HEK293T (cell line): ENCODE results near the gene DROSHA.
"Not testable (repeated sequence)": the region's sequence is repeated elsewhere in the genome, so short reads cannot be mapped to it uniquely, and the experiment has no call there.

ENCODE experiments used
- CTCF ChIA-PET: fragments of 350-600 bp; formaldehyde crosslinking; extraction: SDS; loops from one replicate; lab custom pipeline; 2021; ENCODE audit warnings: antibody characterized with exemption, inconsistent platforms; lab: Yijun Ruan, JAX
- POLR2A ChIA-PET: fragments of 350-600 bp; formaldehyde crosslinking; extraction: SDS; loops from one replicate; lab custom pipeline; 2020; ENCODE audit warnings: antibody characterized with exemption, inconsistent platforms; lab: Yijun Ruan, JAX
- DNase-seq: peaks from one replicate; pipeline ENCODE4 v3.0.0; 2012; ENCODE audit warnings: mixed read lengths; ENCODE audit errors: extremely low spot score
- ARNT ChIP-seq: fragments of 450-650 bp; IDR thresholded peaks from 2 replicates; pipeline ENCODE4 v1.6.1; 2017; ENCODE audit warnings: mild to moderate bottlenecking
- BHLHE40 ChIP-seq: fragments of 450-650 bp; IDR thresholded peaks from 2 replicates; pipeline ENCODE4 v1.6.1; 2016; ENCODE audit warnings: mild to moderate bottlenecking, moderate library complexity, borderline replicate concordance
- CTBP1 ChIP-seq: fragments of 450-650 bp; IDR thresholded peaks from 2 replicates; pipeline ENCODE4 v1.6.1; 2016; ENCODE audit warnings: borderline replicate concordance
- ELF4 ChIP-seq: fragments of 450-650 bp; IDR thresholded peaks from 2 replicates; pipeline ENCODE4 v1.6.1; 2017; ENCODE audit warnings: antibody characterized with exemption
- FOXA1 ChIP-seq: fragments of 450-650 bp; IDR thresholded peaks from 2 replicates; pipeline ENCODE4 v1.6.1; 2016; ENCODE audit warnings: mild to moderate bottlenecking
- FOXK2 ChIP-seq: fragments of 450-650 bp; IDR thresholded peaks from 2 replicates; pipeline ENCODE4 v1.6.1; 2016; ENCODE audit warnings: mild to moderate bottlenecking
- FOXM1 ChIP-seq: fragments of 450-650 bp; IDR thresholded peaks from 2 replicates; pipeline ENCODE4 v1.6.1; 2017; ENCODE audit warnings: mild to moderate bottlenecking, borderline replicate concordance
- HDGF ChIP-seq: fragments of 450-650 bp; IDR thresholded peaks from 2 replicates; pipeline ENCODE4 v1.6.1; 2017; ENCODE audit warnings: antibody characterized with exemption, borderline replicate concordance
- L3MBTL2 ChIP-seq: fragments of 450-650 bp; conservative IDR thresholded peaks from 2 replicates; pipeline ENCODE4 v1.6.1; 2016; ENCODE audit warnings: mild to moderate bottlenecking
- LEF1 ChIP-seq: fragments of 450-650 bp; IDR thresholded peaks from 2 replicates; pipeline ENCODE4 v1.6.1; 2017; ENCODE audit warnings: mild to moderate bottlenecking, borderline replicate concordance
- NFRKB ChIP-seq: fragments of 450-650 bp; IDR thresholded peaks from 2 replicates; pipeline ENCODE4 v1.6.1; 2016; ENCODE audit warnings: mild to moderate bottlenecking, moderate library complexity
- SP1 ChIP-seq: fragments of 450-650 bp; IDR thresholded peaks from 2 replicates; pipeline ENCODE4 v1.6.1; 2017
- SUZ12 ChIP-seq: fragments of 450-650 bp; IDR thresholded peaks from 2 replicates; pipeline ENCODE4 v1.6.1; 2016; ENCODE audit warnings: mild to moderate bottlenecking
- TARDBP ChIP-seq: fragments of 450-650 bp; IDR thresholded peaks from 2 replicates; pipeline ENCODE4 v1.6.1; 2016
- ZNF384 ChIP-seq: fragments of 450-650 bp; IDR thresholded peaks from 2 replicates; pipeline ENCODE4 v1.6.1; 2016
- TF ChIP-seq, protein P1 (sequence below): fragments of 450-650 bp; IDR thresholded peaks from 2 replicates; pipeline ENCODE4 v1.6.1; 2016

DROSHA gene

DNA sequence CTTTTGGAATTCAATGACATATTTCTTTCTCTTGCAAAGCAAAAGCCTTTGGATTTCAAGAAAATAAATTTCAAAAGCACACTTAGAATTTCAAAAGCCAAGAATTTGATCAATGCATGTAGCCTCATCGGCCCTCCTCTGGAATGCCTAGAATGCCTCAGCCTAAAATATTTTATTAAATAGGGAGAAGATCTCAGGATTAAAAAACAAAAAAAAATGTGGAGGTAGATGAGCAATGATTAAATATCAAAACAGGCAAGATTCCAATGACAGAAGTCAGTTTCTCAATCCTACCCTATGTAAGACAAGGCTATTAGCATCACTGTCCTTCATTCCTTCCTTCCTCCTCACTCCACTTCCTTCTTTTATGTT is 169.4 kb downstream of the DROSHA start:
- DNase-seq = no peak

DNA sequence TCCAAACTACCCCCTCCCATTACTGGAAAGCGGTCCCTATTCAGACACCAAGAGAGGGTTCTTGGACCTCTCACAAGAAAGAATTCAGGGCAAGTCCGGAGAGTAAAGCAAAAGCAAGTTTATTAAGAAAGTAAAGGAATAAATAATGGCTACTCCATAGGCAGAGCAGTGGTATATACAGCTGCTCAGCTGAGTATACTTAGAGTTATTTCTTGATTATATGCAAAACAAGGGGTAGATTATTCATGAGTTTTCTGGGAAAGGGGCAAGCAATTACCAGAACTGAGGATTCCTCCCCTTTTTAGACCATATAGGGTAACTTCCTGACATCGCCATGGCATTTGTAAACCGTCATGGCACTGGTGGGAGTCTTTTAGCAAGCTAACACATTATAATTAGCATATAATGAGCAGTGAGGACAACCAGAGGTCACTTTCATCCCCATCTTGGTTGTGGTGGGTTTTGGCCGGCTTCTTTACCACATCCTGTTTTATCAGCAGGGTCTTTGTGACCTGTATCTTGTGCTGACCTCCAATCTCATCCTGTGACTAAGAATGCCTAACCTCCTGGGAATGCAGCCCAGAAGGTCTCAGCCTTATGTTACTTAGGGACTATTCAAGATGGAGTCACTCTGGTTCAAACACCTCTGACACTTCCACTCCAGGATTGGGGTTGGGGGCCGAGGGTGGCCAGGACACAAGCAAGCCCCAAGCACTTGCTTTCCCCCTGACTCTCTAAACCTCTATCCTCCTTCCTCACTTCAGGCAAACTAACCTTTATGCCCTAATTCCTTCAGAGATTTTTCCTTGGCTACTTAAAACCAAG is 170.0 kb downstream of the DROSHA start:
- DNase-seq, POLR2A ChIA-PET, CTCF ChIA-PET: not testable (repeated sequence)

More for the DNA sequence above, 169.4 kb downstream of the DROSHA start:
- ChIA-PET CTCF (no interaction called here), POLR2A (no interaction called here)
- TF ChIP-seq CTBP1 (no peak), LEF1 (no peak)

DNA sequence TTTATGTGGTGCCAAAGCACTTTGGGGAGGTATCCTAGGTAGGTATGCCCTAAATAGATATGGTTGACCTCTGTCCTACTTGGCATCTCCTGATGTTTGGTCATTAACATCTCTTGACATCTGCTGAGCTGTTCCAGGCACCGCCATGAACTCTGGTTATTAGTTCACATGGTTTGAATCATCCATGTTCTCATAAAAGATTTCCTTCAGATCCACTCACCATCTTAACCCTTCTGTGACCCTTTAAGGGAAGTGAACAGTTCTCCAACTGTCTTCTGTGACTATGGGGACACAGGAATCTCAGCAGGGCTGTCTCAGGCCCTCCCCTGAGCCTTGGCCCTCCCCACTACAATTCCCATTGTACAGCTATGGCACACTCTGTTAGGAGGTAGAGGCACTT is 170.7 kb downstream of the DROSHA start:
- TF ChIP-seq ELF4 (no peak), FOXA1 (no peak), SP1 (no peak), FOXK2 (no peak)
- no peak for DNase-seq
- ChIA-PET CTCF (no interaction called here), POLR2A (no interaction called here)

DNA sequence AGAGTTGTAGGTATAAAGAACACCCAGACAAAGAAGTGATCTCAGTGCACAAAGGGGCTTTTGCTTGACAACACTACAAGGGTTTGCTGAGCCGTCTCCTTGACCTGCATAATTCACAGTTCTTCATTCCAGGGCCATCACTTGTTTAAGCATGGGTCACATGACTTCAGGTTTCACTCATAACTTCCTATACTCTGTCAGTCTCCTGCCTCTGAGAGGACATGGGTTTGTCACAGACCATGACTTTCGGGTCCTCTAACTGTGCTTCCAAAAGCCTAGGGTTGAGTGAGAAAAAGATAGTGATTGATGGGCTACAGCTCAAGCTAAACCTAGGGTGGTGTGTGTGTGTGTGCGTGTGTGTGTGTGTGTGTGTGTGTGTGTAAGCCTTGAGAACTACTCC is 172.1 kb downstream of the DROSHA start:
- TF ChIP-seq L3MBTL2 (no peak), TARDBP (no peak), FOXA1 (no peak), SUZ12 (no peak), FOXM1 (no peak)
- ChIA-PET POLR2A (no interaction called here), CTCF (interaction anchor here (0.5 kb wide), 1 partner anchor 173 kb away, joined by 3 read pairs; no protein-coding TSS in a partner anchor)
- no peak for DNase-seq

DNA sequence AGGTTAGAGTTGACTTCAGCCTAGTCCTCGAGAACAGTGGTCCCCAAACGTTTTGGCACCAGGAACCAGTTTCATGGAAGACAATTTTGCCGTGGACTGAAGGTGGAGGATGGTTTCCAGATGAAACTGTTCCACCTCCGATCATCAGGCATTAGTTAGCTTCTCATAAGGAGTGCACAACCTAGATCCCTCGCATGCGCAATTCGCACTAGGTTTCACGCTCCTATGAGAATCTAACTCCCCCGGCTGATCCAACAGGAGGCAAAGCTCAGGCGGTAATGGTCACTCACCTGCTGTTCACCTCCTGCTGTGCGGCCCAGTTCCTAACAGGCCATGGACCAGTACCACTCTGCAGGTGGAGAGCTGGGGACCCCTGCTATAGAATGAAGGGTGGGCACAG is 174.9 kb downstream of the DROSHA start:
- ChIA-PET POLR2A (no interaction called here), CTCF (interaction anchor here (0.6 kb wide), 1 partner anchor 45 kb away, joined by 3 read pairs; no protein-coding TSS in a partner anchor)
- no peak for DNase-seq
- TF ChIP-seq CTBP1 = no peak
- no peak for TF ChIP-seq ZNF384

DNA sequence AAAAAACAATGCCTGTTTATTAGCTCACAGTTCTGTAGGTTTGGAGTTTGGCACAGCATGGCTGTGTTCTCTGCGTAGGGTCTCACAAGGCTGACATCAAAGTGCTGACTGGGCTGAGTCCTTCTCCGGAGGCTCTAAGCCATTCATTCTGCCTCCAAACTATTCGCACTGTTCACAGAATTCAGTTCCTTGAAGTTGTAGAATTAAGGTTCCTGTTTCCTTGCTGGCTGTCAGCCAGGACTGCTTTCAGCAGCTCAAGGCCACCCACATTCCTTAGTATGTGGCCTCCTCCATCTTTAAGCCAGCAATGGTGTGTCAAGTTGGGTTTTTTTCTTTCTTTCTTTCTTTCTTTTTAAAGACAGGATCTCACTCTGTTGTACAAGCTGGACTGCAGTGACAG is 176.6 kb downstream of the DROSHA start:
- ChIA-PET CTCF (interaction anchor here (1.2 kb wide), 1 partner anchor 64 kb away, joined by 3 read pairs; no protein-coding TSS in a partner anchor), POLR2A (no interaction called here)
- no peak for DNase-seq
- TF ChIP-seq CTBP1 (no peak), FOXM1 (no peak), TARDBP (no peak), HDGF (no peak), ARNT (no peak), ZNF384 (no peak), BHLHE40 (no peak), SP1 (no peak), LEF1 (no peak), SUZ12 (no peak), ELF4 (no peak), FOXA1 (no peak), L3MBTL2 (no peak), NFRKB (no peak), FOXK2 (no peak)
- TF ChIP-seq, protein P1, sequence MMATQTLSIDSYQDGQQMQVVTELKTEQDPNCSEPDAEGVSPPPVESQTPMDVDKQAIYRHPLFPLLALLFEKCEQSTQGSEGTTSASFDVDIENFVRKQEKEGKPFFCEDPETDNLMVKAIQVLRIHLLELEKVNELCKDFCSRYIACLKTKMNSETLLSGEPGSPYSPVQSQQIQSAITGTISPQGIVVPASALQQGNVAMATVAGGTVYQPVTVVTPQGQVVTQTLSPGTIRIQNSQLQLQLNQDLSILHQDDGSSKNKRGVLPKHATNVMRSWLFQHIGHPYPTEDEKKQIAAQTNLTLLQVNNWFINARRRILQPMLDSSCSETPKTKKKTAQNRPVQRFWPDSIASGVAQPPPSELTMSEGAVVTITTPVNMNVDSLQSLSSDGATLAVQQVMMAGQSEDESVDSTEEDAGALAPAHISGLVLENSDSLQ = no peak
